ENCODE measurements around the gene ZNF831. TPM values are rescaled to one million over a fixed set of nuclear protein-coding genes. Genes with fewer than 3 reads are reported as not detected.

ZNF831 gene
- total and polyA plus RNA-seq, 11 donors: 0.02 to 0.77 (median 0.06) TPM; not detected in 2

GRCh38 chr20:59230385-59230784 lies 66.8 kb downstream of the ZNF831 start:
- WGBS, 4 donors: 87 to 98% (median 97%) methylated on average over 1 of the region's 1 CpG
- Histone ChIP-seq H3K36me3 (no peaks in the 10 kb centered on the region), H3K9me3 (peaks cover 0 to 4% (median 0%) of the 10 kb centered on the region in 12 donors), H3K4me1 (no peaks in the 10 kb centered on the region), H3K27me3 (peaks cover 0 to 54% (median 15%) of the 10 kb centered on the region in 9 donors), H3K27ac (no peak overlapping the region), H3K4me3 (no peak overlapping the region)
- ATAC-seq: no peak
- no peak for DNase-seq
- intact Hi-C loops (cut with DNase I): loop anchor here in 1 of 10 donors (10.0 kb wide), 1 partner anchor 264 kb away; no protein-coding TSS in a partner anchor
- TF ChIP-seq CTCF (IDR thresholded peaks at IDR 0.05) (no peak), POLR2A (IDR thresholded peaks at IDR 0.05) (no peak)

- no peak overlapping the region for H3K4me3 ChIP-seq
- no peak for ATAC-seq
- intact Hi-C loops (cut with DNase I): loop anchor here in 1 of 10 donors (10.0 kb wide), 1 partner anchor 264 kb away; no protein-coding TSS in a partner anchor
- peaks cover 0 to 4% (median 0%) of the 10 kb centered on the region in 12 donors for H3K9me3 ChIP-seq
- 55 to 64% (median 58%) methylated on average over 8 of the region's 8 CpGs for WGBS, 4 donors
- no peak overlapping the region for H3K27ac ChIP-seq
- TF ChIP-seq CTCF (IDR thresholded peaks at IDR 0.05) (no peak), POLR2A (IDR thresholded peaks at IDR 0.05) (no peak)
- H3K4me1 ChIP-seq: no peaks in the 10 kb centered on the region
- DNase-seq: no peak
- peaks cover 0 to 50% (median 14%) of the 10 kb centered on the region in 9 donors for H3K27me3 ChIP-seq
- H3K36me3 ChIP-seq: no peaks in the 10 kb centered on the region
These were observed 67.6 kb downstream of the ZNF831 start for GRCh38 chr20:59231124-59231804.

- 39 to 61% (median 45%) methylated on average over 3 of the region's 3 CpGs for WGBS, 4 donors
- Histone ChIP-seq H3K36me3 (no peaks in the 10 kb centered on the region), H3K27ac (no peak overlapping the region), H3K27me3 (peaks cover 0 to 46% (median 14%) of the 10 kb centered on the region in 9 donors), H3K4me1 (no peaks in the 10 kb centered on the region), H3K9me3 (peaks cover 0 to 4% (median 0%) of the 10 kb centered on the region in 12 donors), H3K4me3 (no peak overlapping the region)
- DNase-seq (no peak), ATAC-seq (no peak)
- intact Hi-C loops (cut with DNase I): loop anchor here in 1 of 10 donors (10.0 kb wide), 1 partner anchor 262 kb away; no protein-coding TSS in a partner anchor
- TF ChIP-seq POLR2A (IDR thresholded peaks at IDR 0.05) (no peak), CTCF (IDR thresholded peaks at IDR 0.05) (no peak)
These were observed 69.0 kb downstream of the ZNF831 start for GRCh38 chr20:59232618-59233017.

- H3K27ac ChIP-seq: no peak overlapping the region
- WGBS, 4 donors: 72 to 78% (median 74%) methylated on average over 5 of the region's 5 CpGs
- no peaks in the 10 kb centered on the region for H3K36me3 ChIP-seq
- intact Hi-C loops (cut with DNase I): loop anchor here in 1 of 10 donors (10.0 kb wide), 1 partner anchor 260 kb away; no protein-coding TSS in a partner anchor
- DNase-seq: no peak
- peaks cover 0 to 50% (median 9%) of the 10 kb centered on the region in 9 donors for H3K27me3 ChIP-seq
- no peak for ATAC-seq
- TF ChIP-seq POLR2A (IDR thresholded peaks at IDR 0.05) (no peak), CTCF (IDR thresholded peaks at IDR 0.05) (no peak)
- no peak overlapping the region for H3K4me3 ChIP-seq
- no peaks in the 10 kb centered on the region for H3K9me3 ChIP-seq
- no peaks in the 10 kb centered on the region for H3K4me1 ChIP-seq
These were observed 71.6 kb downstream of the ZNF831 start for GRCh38 chr20:59235226-59235625.

Measured in heart left ventricle (tissue), 16 donors.